Measurements from ENCODE around the gene PAGR1.
"Not testable (repeated sequence)": the region's sequence is repeated elsewhere in the genome, so short reads cannot be mapped to it uniquely, and the experiment has no call there.

DNA sequence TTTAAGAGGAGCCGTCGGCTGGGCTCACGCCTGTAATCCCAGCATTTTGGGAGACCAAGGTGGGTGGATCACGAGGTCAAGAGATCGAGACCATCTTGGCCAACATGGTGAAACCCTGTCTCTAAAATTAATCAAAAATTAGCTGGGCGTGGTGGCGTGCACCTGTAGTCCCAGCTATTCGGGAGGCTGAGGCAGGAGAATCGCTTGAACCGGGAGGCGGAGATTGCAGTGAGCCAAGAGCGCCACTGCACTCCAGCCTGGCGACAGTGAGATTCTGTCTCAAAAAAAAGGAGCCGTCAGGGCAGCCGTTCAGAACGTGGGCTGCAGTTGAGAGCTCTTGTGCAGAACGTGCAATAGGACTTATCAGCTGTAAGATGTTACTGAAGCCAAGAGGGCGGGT is 22.8 kb upstream of the PAGR1 start:
- not testable (repeated sequence) for TF ChIP-seq EZH2phosphoT487 (IDR thresholded peaks at IDR 0.05; ENCODE audit: insufficient read depth, low read depth); EZH2 (IDR thresholded peaks at IDR 0.05; ENCODE audit: insufficient read depth, poor library complexity, severe bottlenecking)
